Stomach (tissue), 9 donors: ENCODE measurements around the gene INAFM2. TPM values are rescaled to one million over a fixed set of nuclear protein-coding genes. Genes with fewer than 3 reads are reported as not detected.

ENCODE experiments used
- DNase-seq, 2 donors: peaks; one replicate each; pipeline versions ENCODE4 v3.0.0 to v3.0.0-alpha.2; 2013 to 2019
- H3K27ac ChIP-seq, 5 donors: fragments of 200-600 bp in 4 of 5; sonication (generic) in 4 of 5; one replicate each; pipeline ENCODE4 v1.5.1; 2013 to 2019; ENCODE audit warnings: mild to moderate bottlenecking in 1 of 5, moderate library complexity in 1 of 5
- H3K27me3 ChIP-seq, 3 donors: fragments of 200-600 bp; sonication (generic); one replicate each; pipeline ENCODE4 v1.5.1; 2017 to 2019; ENCODE audit warnings: mixed run types in 1 of 3
- H3K36me3 ChIP-seq, 4 donors: fragments of 200-600 bp; sonication (generic); 1 replicate in 3 of 4; 2 replicates in 1 of 4; pipeline ENCODE4 v1.5.1; 2016 to 2019
- H3K4me1 ChIP-seq, 4 donors: fragments of 200-600 bp; sonication (generic); one replicate each; pipeline ENCODE4 v1.5.1; 2016 to 2019
- H3K4me3 ChIP-seq, 4 donors: fragments of 200-600 bp; sonication (generic) in 3 of 4; one replicate each; pipeline ENCODE4 v1.5.1; 2016 to 2019; ENCODE audit warnings: mild to moderate bottlenecking in 1 of 4
- H3K9me3 ChIP-seq, 4 donors: fragments of 200-600 bp; sonication (generic); one replicate each; pipeline ENCODE4 v1.5.1; 2016 to 2019
- EP300 ChIP-seq: sonication (generic); formaldehyde crosslinking; IDR thresholded peaks from one replicate; pipeline ENCODE4 v1.6.1; 2017; ENCODE audit warnings: antibody characterized with exemption
- POLR2A ChIP-seq, 4 donors: fragments of 450-650 bp; IDR thresholded peaks; one replicate each; pipeline ENCODE4 v1.6.1; 2016; ENCODE audit warnings: antibody characterized with exemption in 4 of 4, control low read depth in 2 of 4, mild to moderate bottlenecking in 1 of 4, moderate library complexity in 1 of 4
- POLR2AphosphoS5 ChIP-seq, 3 donors: sonication (generic); formaldehyde crosslinking; IDR thresholded peaks; one replicate each; pipeline ENCODE4 v1.6.1; 2016; ENCODE audit warnings: antibody characterized with exemption in 3 of 3
- WGBS, 5 donors: extraction: QIAGEN DNeasy Blood & Tissue Kit in 3 of 5; methylation state at CpG; one replicate each; pipeline versions ENCODE4 v1.1.5 to v1.1.7; 2013 to 2018; 5-methylcytosine and 5-hydroxymethylcytosine counted together
- intact Hi-C: fragments of 100-400 bp; cut with DNase I; formaldehyde crosslinking; loops from one replicate; pipeline ENCODE4 v1.15.1; 2023; ENCODE audit warnings: low total_unique reads
- polyA plus RNA-seq, 3 donors: library from polyadenylated mRNA; stranded (reverse); fragments of 200-250 nt; gene quantifications; one replicate each; pipeline ENCODE4 v1.2.3, GENCODE V29; 2013
- total RNA-seq, 5 donors: library from RNA; depleted of rRNA; stranded (reverse); fragments of >200 nt; gene quantifications; one replicate each; pipeline versions ENCODE4 v1.1.0 to v1.2.3, GENCODE V29; 2014 to 2016
- TF ChIP-seq, protein P1 (sequence below), 7 experiments: fragments of 450-650 bp in 4 of 7; fragments of 200-600 bp in 3 of 7; sonication (generic) in 3 of 7; IDR thresholded peaks; one replicate each; pipeline ENCODE4 v1.5.1; 2016 to 2019; ENCODE audit warnings: antibody characterized with exemption in 7 of 7, control low read depth in 2 of 7, mild to moderate bottlenecking in 1 of 7
- donor health status: healthy with polysubstance abuse.
- donor health status: Bipolar disorder and iron deficiency.
- donor health status: healthy.

The INAFM2 gene
- total and polyA plus RNA-seq, 8 donors, result 3.4 to 65.2 (median 20.4) TPM

- H3K27me3 ChIP-seq, result no peaks in the 10 kb centered on the region
- intact Hi-C loops, result no loop called here
- H3K4me1 ChIP-seq, result peaks cover 0 to 30% (median 4%) of the 10 kb centered on the region in 4 donors
- peaks cover 0 to 53% (median 0%) of the 10 kb centered on the region in 4 donors for H3K36me3 ChIP-seq
- TF ChIP-seq EP300, result no peak
- TF ChIP-seq POLR2A (IDR thresholded peaks at IDR 0.05), result no peak
- peaks cover 0 to 5% (median 0%) of the 10 kb centered on the region in 4 donors for H3K9me3 ChIP-seq
- WGBS, 5 donors, result 93 to 95% (median 94%) methylated on average over 15 to 17 of the region's 17 CpGs
- H3K27ac ChIP-seq, result no peak overlapping the region
- no peak for DNase-seq
- no peak overlapping the region for H3K4me3 ChIP-seq
Measured at GRCh38 chr15:40298216-40298935, 25.1 kb upstream of the INAFM2 start.

DNA sequence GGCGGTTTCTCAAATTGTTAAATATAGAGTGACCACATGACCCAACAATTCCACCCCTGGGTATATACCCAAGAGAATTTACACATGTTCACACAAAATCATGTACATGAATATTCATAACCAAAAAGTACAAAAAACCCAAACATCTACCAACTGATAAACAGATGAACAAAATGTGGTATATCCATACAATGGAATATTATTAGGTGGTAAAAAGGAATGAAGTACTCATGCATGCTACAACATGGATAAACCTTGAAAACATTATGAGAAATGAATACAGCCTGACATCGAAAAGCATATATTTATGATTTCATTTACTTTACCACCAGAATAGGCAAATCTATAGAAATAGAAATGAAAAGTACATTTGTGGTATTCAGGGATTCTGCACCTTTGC lies 23.1 kb upstream of the INAFM2 start:
- intact Hi-C loops, result no loop called here
- Histone ChIP-seq H3K4me3 (no peak overlapping the region), H3K27me3 (no peaks in the 10 kb centered on the region), H3K9me3 (peaks cover 0 to 5% (median 0%) of the 10 kb centered on the region in 4 donors), H3K27ac (no peak overlapping the region), H3K4me1 (peaks cover 0 to 30% (median 4%) of the 10 kb centered on the region in 4 donors), H3K36me3 (peaks cover 0 to 36% (median 0%) of the 10 kb centered on the region in 4 donors)
- 94 to 99% (median 97%) methylated on average over 2 of the region's 2 CpGs for WGBS, 5 donors
- DNase-seq, result no peak
- TF ChIP-seq, protein P1, sequence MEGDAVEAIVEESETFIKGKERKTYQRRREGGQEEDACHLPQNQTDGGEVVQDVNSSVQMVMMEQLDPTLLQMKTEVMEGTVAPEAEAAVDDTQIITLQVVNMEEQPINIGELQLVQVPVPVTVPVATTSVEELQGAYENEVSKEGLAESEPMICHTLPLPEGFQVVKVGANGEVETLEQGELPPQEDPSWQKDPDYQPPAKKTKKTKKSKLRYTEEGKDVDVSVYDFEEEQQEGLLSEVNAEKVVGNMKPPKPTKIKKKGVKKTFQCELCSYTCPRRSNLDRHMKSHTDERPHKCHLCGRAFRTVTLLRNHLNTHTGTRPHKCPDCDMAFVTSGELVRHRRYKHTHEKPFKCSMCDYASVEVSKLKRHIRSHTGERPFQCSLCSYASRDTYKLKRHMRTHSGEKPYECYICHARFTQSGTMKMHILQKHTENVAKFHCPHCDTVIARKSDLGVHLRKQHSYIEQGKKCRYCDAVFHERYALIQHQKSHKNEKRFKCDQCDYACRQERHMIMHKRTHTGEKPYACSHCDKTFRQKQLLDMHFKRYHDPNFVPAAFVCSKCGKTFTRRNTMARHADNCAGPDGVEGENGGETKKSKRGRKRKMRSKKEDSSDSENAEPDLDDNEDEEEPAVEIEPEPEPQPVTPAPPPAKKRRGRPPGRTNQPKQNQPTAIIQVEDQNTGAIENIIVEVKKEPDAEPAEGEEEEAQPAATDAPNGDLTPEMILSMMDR (IDR thresholded peaks at IDR 0.05), result no peak
- TF ChIP-seq POLR2AphosphoS5 (IDR thresholded peaks at IDR 0.05) (no peak), POLR2A (IDR thresholded peaks at IDR 0.05) (no peak)

- 67 to 91% (median 85%) methylated on average over 1 to 2 of the region's 2 CpGs for WGBS, 5 donors
- intact Hi-C loops, result no loop called here
- no peak for DNase-seq
- peaks cover 0 to 33% (median 0%) of the 10 kb centered on the region in 4 donors for H3K36me3 ChIP-seq
- H3K27me3 ChIP-seq, result no peaks in the 10 kb centered on the region
- H3K9me3 ChIP-seq, result peaks cover 0 to 5% (median 0%) of the 10 kb centered on the region in 4 donors
- no peak for TF ChIP-seq POLR2AphosphoS5 (IDR thresholded peaks at IDR 0.05)
- TF ChIP-seq, protein P1 (IDR thresholded peaks at IDR 0.05), result no peak
- no peak for TF ChIP-seq EP300
- no peak for TF ChIP-seq POLR2A (IDR thresholded peaks at IDR 0.05)
- H3K4me3 ChIP-seq, result no peak overlapping the region
- H3K4me1 ChIP-seq, result peaks cover 0 to 28% (median 4%) of the 10 kb centered on the region in 4 donors
- no peak overlapping the region for H3K27ac ChIP-seq
Measured at GRCh38 chr15:40300771-40301170, 22.7 kb upstream of the INAFM2 start.

DNA sequence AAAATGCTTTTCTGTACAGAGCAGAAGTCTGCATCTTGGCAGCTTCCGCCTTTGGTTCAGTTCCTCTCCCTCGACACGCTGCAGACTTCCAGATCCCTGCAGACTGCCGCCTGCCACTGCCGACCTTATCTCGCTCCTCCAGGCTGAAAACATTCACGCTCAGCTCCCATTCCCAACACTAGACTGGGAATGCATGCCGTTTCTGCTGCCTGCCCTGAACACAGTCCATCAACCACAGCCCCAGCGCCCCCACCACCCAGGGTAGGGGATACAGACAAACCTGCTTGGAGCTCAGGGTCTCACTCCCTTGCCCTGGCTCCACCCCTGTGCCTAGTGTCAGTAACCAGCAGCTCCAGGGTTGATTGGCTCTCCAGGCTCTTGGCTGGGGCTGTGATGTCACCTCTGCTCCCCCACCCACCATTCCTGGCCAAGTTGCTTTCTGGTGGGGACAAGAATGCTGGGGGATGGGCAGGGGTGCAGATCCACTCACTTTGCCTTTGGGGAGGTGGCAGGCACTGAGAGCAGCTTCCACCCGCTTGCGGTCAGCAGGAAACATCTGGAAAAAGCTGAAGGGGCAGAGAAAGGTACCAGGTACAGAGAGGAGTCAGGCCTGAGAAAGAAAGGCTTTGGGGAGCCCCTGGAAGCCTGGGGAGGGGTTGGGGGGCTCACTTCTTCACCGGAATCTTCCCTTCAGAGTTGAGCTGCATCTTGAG lies 21.9 kb upstream of the INAFM2 start:
- peaks cover 0 to 22% (median 0%) of the 10 kb centered on the region in 4 donors for H3K4me1 ChIP-seq
- H3K27ac ChIP-seq, result no peak overlapping the region
- peak in 1 of 2 donors; percentile 47 for DNase-seq
- H3K4me3 ChIP-seq, result no peak overlapping the region
- 47 to 67% (median 54%) methylated on average over 12 of the region's 12 CpGs for WGBS, 5 donors
- intact Hi-C loops, result no loop called here
- H3K36me3 ChIP-seq, result peaks cover 0 to 29% (median 0%) of the 10 kb centered on the region in 4 donors
- H3K27me3 ChIP-seq, result no peaks in the 10 kb centered on the region
- peaks cover 0 to 5% (median 0%) of the 10 kb centered on the region in 4 donors for H3K9me3 ChIP-seq
- no peak for TF ChIP-seq POLR2AphosphoS5 (IDR thresholded peaks at IDR 0.05)
- TF ChIP-seq, protein P1 (IDR thresholded peaks at IDR 0.05), result no peak
- no peak for TF ChIP-seq POLR2A (IDR thresholded peaks at IDR 0.05)
- no peak for TF ChIP-seq EP300
